Right atrium auricular region (tissue), 2 donors: ENCODE measurements around the gene AP3B1. TPM values are rescaled to one million over a fixed set of nuclear protein-coding genes. Genes with fewer than 3 reads are reported as not detected.

Source experiments
- DNase-seq: peaks from one replicate; pipeline ENCODE4 v3.0.0-alpha.2; 2019; ENCODE audit warnings: low spot score
- H3K27ac ChIP-seq, 2 donors: fragments of 200-600 bp; sonication (generic); 1 replicate in 1 of 2; 2 replicates in 1 of 2; pipeline ENCODE4 v1.5.1; 2016 to 2019
- H3K27me3 ChIP-seq, 2 donors: fragments of 200-600 bp; sonication (generic); one replicate each; pipeline versions ENCODE4 v1.5.1 to v1.6.0; 2017 to 2019
- H3K36me3 ChIP-seq: fragments of 200-600 bp; sonication (generic); one replicate; pipeline ENCODE4 v1.5.1; 2016
- H3K4me1 ChIP-seq, 2 donors: fragments of 200-600 bp; sonication (generic); one replicate each; pipeline versions ENCODE4 v1.5.1 to v1.6.0; 2017 to 2019
- H3K4me3 ChIP-seq, 2 donors: fragments of 200-600 bp; sonication (generic); 1 replicate in 1 of 2; 2 replicates in 1 of 2; pipeline ENCODE4 v1.5.1; 2017 to 2019; ENCODE audit warnings: mild to moderate bottlenecking in 1 of 2, moderate library complexity in 1 of 2
- H3K9me3 ChIP-seq, 2 donors: fragments of 200-600 bp; sonication (generic); one replicate each; pipeline ENCODE4 v1.5.1; 2019
- CTCF ChIP-seq, 2 donors: fragments of 200-600 bp; sonication (generic); IDR thresholded peaks; one replicate each; pipeline ENCODE4 v1.5.1; 2019; ENCODE audit warnings: antibody characterized with exemption in 2 of 2
- total RNA-seq, 2 donors: library from RNA; depleted of rRNA; stranded (reverse); fragments of >200 nt; gene quantifications; one replicate each; pipeline ENCODE4 v1.1.0, GENCODE V29; 2016

AP3B1 gene
- total RNA-seq, 2 donors from 2014 or later, result 22.4 to 25.7 TPM

- no peak for TF ChIP-seq CTCF (IDR thresholded peaks at IDR 0.05)
- H3K36me3 ChIP-seq, result no peaks in the 10 kb centered on the region
Observed at GRCh38 chr5:78126536-78126935, 168.0 kb downstream of the AP3B1 start.

GRCh38 chr5:78116167-78116566, 178.3 kb downstream of the AP3B1 start:
- Histone ChIP-seq H3K27ac (no peak overlapping the region), H3K4me3 (no peak overlapping the region), H3K36me3 (peaks cover 22% of the 10 kb centered on the region), H3K9me3 (no peaks in the 10 kb centered on the region), H3K4me1 (no peaks in the 10 kb centered on the region), H3K27me3 (no peaks in the 10 kb centered on the region)
- TF ChIP-seq CTCF (IDR thresholded peaks at IDR 0.05), result no peak
- no peak for DNase-seq

More at GRCh38 chr5:78126536-78126935, 168.0 kb downstream of the AP3B1 start:
- H3K27ac ChIP-seq, result no peak overlapping the region
- H3K4me3 ChIP-seq, result no peak overlapping the region
- no peak for DNase-seq
- no peaks in the 10 kb centered on the region for H3K9me3 ChIP-seq
- H3K27me3 ChIP-seq, result no peaks in the 10 kb centered on the region
- H3K4me1 ChIP-seq, result no peaks in the 10 kb centered on the region

- no peaks in the 10 kb centered on the region for H3K4me1 ChIP-seq
- no peak overlapping the region for H3K4me3 ChIP-seq
- no peaks in the 10 kb centered on the region for H3K27me3 ChIP-seq
- DNase-seq, result no peak
- H3K27ac ChIP-seq, result no peak overlapping the region
- H3K36me3 ChIP-seq, result peaks cover 22% of the 10 kb centered on the region
- no peaks in the 10 kb centered on the region for H3K9me3 ChIP-seq
- no peak for TF ChIP-seq CTCF (IDR thresholded peaks at IDR 0.05)
Observed at GRCh38 chr5:78113689-78114264, 180.7 kb downstream of the AP3B1 start.

- Histone ChIP-seq H3K27me3 (no peaks in the 10 kb centered on the region), H3K36me3 (peaks cover 22% of the 10 kb centered on the region), H3K4me1 (no peaks in the 10 kb centered on the region), H3K9me3 (no peaks in the 10 kb centered on the region), H3K27ac (no peak overlapping the region), H3K4me3 (no peak overlapping the region)
- no peak for DNase-seq
- TF ChIP-seq CTCF (IDR thresholded peaks at IDR 0.05), result no peak
Observed at GRCh38 chr5:78112931-78113330, 181.6 kb downstream of the AP3B1 start.

GRCh38 chr5:78109891-78110324, 184.6 kb downstream of the AP3B1 start:
- Histone ChIP-seq H3K4me1 (no peaks in the 10 kb centered on the region), H3K27me3 (no peaks in the 10 kb centered on the region), H3K27ac (no peak overlapping the region), H3K9me3 (no peaks in the 10 kb centered on the region), H3K4me3 (no peak overlapping the region), H3K36me3 (peaks cover 9% of the 10 kb centered on the region)
- DNase-seq, result no peak
- no peak for TF ChIP-seq CTCF (IDR thresholded peaks at IDR 0.05)

- TF ChIP-seq CTCF (IDR thresholded peaks at IDR 0.05), result no peak
- no peak overlapping the region for H3K27ac ChIP-seq
- H3K4me3 ChIP-seq, result no peak overlapping the region
- H3K36me3 ChIP-seq, result peaks cover 7% of the 10 kb centered on the region
- no peaks in the 10 kb centered on the region for H3K4me1 ChIP-seq
- H3K9me3 ChIP-seq, result no peaks in the 10 kb centered on the region
- DNase-seq, result no peak
- no peaks in the 10 kb centered on the region for H3K27me3 ChIP-seq
Observed at GRCh38 chr5:78108564-78108963, 185.9 kb downstream of the AP3B1 start.
